GM21737 (cell line): Measurements from ENCODE around the gene ASAH2B.
"Not testable (repeated sequence)": the region's sequence is repeated elsewhere in the genome, so short reads cannot be mapped to it uniquely, and the experiment has no call there.

Experiments
- ATAC-seq: cut with Tn5 transposase; IDR thresholded peaks from one replicate; pipeline ENCODE4 v1.9.1; 2021; ENCODE audit warnings: mild to moderate bottlenecking, moderate library complexity; ENCODE audit not compliant: unreplicated experiment

ASAH2B gene

GRCh38 chr10:50739618-50740292, at the start of gene ASAH2B:
Gene ASAH2B, plus strand, starts transcription at chr10:50739936. Its CDS starts 5,195 bp downstream, at chr10:50745131.
- peak; percentile 80 for ATAC-seq

DNA sequence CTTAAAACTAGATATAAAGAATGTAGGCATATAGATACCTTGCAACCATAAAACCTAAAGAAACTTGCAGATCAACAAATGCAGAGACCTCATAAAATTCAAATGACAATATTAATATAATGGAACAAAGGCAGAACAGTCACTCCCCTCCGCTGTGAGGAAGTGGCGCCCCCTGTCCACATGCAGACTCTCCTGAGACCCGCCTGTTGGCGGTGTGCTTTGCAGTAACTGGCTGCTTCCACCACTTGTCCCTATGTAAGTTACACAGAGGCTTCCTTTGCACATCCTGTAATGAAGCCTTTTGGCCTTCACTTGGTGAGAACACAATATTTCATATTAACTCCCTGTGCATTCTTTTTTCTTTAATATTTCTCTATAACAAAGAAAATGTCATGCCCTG, 41.9 kb upstream of the ASAH2B start:
- ATAC-seq = not testable (repeated sequence)

DNA sequence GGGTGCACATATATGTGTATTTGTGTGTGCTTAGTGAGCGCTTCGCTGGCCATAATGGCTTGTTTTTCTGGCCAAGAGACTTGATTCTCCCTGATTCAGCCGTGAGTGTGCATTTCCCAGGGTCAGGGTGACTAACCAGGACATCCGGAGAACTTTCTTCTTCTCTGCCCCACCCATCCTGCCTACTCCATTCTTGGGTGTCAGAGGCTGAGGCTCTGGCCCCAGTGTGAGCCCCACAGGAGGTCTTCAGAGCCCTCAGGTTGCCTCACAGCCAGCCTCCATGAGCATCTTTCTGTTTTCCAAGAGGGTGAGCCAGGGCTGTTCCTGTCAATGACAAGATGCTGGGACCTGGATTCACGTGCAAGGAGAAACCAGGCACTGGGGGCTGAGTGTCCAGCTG, 37.8 kb upstream of the ASAH2B start:
- ATAC-seq = not testable (repeated sequence)

DNA sequence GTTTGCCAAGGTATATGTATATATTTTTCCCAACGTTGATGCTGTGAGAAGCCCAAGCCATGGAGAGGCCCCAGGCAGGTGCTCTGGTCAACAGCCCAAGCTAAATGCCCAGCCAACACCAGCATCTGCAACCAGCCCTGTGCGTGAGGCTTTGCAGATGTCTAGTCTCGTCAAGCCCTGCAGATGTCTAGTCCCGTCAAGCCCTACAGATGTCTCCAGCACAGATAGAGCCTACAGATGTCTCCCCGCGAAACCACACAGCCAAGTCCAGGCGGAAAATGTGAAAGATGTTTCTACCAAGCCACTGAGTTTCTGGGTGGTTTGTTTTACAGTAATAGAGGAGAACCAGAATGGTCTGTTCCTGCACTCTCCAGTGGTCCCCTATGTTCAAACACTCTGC, 36.7 kb upstream of the ASAH2B start:
- not testable (repeated sequence) for ATAC-seq

DNA sequence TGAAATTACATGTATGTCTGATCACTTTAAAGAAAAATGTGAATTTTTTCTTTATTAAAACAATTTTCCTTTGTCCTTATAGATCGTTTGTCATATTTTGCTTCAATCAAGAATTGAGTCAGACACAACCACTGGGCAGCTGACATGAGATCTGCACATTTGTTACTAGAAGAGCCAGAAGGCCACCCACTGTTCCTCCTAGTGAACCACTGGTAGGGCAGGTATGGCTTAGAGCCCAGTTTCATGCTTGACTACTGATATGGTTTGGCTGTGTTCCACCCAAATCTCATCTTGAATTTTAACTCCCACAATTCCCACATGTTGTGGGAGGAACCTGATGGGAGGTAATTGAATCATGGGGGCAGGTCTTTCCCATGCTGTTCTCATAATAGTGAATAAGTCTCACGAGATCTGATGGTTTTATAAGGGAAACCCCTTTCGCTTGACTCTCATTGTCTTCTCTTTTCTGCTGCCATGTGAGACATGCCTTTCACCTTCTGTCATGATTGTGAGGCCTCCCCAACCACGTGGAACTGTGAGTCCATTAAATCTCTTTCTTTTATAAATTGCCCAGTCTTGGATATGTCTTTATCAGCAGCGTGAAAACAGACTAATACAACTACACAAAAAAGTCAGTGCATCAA, 35.2 kb upstream of the ASAH2B start:
- not testable (repeated sequence) for ATAC-seq

- ATAC-seq = not testable (repeated sequence)
Measured at GRCh38 chr10:50706006-50706405, 33.7 kb upstream of the ASAH2B start.

DNA sequence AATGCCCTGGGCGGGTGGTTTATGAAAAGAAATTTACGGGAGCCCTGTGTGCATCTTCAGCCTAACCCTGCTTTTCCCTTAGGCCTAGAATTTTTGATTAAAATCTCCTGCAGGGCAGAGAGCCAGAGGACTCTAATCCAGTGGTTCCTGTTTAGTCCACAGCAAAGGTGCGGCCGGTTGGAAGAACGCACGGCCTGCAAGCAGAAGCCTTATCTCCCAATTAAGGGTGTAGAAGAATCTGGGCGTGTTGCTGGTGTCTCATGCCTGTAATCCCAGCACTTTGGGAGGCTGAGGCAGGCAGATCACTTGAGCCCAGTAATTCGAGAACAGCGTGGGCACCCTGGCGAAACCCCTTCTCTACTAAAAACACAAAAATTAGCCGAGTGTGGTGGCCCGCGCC, 29.5 kb upstream of the ASAH2B start:
- not testable (repeated sequence) for ATAC-seq

GRCh38 chr10:50723812-50724211, 15.9 kb upstream of the ASAH2B start:
- peak; percentile 57 for ATAC-seq

DNA sequence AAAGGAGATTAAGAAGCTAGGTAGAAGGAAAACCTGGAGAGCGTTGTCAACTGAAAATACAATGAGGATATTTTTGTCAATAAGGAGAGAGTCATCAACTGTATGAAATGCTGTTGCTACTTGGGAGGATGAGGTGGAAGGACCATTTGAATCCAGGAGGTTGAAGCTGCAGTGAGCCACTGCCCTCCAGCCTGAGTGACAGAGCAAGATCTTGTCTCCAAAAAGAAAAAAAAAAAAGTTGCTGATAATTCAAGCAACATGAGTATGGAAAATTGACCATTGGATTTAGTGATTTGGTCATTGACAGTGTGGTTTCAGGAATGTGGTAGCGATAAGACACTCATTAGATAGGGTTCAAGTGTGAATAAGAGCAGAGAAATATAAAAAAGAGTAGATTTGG, 11.6 kb upstream of the ASAH2B start:
- ATAC-seq = not testable (repeated sequence)

DNA sequence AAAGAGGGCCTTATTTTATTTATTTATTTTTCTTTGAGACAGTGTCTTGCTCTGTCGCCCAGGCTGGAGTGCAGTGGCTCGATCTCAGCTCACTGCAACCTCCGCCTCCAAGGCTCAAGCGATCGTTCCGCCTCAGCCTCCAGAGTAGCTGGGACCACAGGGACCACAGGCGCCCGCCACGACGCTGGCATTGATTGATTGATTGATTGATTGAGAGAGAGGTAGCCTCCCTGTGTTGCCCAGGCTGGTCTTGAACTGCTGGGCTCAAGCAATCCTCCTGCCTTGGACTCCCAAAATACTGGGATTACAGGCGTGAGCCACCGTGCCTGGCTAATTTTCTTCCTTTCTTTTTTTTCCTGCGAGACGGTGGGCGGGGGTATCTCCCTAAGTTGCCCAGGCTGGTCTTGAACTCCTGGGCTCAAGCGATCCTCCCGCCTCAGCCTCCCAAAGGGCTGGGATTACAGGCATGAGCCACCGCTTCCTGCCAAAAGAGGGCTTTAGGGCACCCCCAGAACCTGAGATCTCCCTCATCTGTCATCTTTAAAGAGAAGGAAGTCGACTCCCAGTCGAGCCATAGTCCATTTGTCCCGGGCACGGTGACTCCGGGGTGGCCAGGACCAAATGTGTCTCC, 634 bp upstream of the ASAH2B start:
- ATAC-seq = not testable (repeated sequence)

DNA sequence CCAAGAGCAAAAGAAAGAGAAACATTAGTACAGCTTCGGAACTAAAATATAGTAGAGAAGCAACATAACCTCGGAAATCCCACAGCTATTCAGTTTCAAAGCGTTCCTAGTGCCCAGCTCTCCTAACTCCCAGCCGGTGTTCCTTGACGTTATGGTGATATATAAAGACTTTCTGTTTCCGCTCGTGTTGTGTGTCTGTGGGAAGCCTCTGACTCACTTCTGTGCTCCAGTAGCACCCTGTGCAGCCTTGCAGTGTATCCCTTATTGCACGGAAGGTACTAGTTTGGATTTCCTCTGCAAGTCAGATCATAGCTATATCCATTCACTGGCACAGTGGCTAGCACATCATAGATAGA, 535 bp downstream of the ASAH2B start:
- peak; percentile 30 for ATAC-seq

- ATAC-seq = not testable (repeated sequence)
Measured at GRCh38 chr10:50742820-50743219, 3.1 kb downstream of the ASAH2B start.

DNA sequence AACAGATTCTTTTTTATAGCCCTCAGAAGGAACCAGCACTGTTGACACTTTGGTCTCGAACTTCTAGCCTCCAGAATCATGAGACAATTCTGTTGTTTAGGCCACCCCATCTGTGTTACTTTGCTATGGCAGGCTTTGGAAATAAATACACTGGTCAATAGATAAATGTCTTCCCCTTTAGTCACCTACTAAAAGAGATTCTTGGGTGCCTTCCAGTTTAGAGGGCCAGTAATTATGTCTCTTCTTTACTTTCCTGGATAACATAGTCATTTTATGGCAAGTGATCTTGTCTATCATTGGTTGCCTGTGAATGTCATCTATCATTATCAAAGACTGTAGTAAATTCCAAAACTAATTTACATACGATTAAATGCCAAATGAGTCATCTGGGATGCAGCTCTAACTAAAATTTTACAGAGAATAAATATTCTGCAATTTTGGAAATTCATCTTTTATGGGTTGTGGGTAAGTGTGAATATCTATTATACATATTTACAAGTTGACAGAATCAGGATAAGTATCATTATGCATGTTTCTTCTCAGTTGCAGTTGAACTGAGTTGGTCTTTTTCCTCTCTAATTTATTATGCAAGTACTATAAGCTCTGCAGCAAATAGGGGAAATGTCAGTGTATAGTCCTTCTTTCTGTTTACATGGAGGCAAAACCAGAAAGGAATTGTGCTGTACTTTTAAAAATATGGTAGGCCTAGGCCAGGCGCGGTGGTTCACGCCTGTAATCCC, 27.2 kb downstream of the ASAH2B start:
- not testable (repeated sequence) for ATAC-seq

DNA sequence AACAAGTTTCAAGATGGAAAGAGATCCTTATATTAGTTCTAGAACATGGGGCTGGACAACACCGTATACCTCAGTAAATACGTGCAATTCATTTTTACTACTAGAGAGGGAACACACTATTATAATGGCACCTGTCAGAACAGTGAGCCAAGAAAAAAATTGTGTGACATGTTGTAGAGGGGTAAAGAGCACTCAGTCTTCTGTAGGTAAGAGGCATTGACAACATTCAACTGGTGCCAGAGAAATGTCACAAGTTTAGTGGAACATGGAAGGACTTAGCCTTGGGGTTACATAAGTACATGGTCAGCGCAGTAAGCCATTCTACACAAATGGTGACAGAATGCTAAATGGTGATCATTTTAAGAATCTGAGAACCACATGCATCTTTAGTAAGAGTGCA, 32.3 kb downstream of the ASAH2B start:
- not testable (repeated sequence) for ATAC-seq

GRCh38 chr10:50774868-50775267, 35.1 kb downstream of the ASAH2B start:
- ATAC-seq = not testable (repeated sequence)

DNA sequence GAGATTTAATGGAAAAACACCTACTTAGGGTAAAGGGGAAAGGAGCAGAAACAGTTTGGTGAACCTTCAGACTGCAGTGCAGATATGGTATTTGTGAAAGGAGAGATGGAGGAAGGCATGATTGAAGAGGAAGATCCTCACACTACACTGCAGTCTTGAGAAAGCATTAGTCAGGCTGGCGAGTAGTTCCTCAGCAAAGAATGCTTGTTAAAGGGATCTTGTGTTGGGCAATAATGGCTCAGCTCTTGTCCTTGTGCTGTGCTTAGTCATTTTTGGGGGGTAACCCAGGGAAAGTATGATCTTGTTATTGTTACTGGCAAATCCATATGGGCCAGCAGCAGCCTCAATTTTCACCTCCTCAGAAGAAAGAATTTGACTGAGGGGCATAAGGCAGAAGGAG, 40.3 kb downstream of the ASAH2B start:
- not testable (repeated sequence) for ATAC-seq

GRCh38 chr10:50782017-50782416, 42.3 kb downstream of the ASAH2B start:
- not testable (repeated sequence) for ATAC-seq

DNA sequence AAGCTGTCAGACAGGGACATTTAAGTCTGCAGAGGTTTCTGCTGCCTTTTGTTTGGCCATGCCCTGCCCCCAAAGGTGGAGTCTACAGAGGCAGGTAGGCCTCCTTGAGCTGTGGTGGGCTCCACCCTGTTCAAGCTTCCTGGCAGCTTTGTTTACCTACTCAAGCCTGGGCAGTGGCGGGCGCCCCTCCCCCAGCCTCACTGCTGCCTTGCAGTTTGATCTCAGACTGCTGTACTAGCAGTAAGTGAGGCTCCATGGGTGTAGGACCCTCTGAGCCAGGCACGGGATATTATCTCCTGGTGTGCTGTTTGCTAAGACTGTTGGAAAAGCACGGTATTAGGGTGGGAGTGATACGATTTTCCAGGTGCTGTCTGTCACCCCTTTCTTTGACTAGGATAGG, 48.2 kb downstream of the ASAH2B start:
- ATAC-seq = not testable (repeated sequence)

GRCh38 chr10:50788951-50789945, 49.5 kb downstream of the ASAH2B start:
- ATAC-seq = no peak

DNA sequence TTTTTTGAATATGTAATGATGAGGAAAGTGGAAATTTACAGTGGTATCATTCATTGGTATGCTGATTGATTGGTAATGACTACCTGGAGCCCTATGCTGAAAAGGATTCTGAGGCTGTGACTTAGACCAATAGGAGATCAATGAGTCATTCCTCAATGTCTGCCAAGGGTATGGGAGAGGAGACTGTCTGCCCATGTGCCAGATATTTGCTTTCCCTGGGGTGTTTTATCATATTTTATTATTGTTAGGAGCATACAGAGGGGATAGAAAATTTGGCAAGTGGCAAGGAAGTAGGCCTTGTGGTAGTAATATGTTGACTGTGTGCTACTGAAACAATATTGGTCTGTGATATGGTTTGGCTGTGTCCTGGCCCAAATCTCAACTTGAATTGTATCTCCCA, 54.8 kb downstream of the ASAH2B start:
- ATAC-seq = no peak
